Rectal smooth muscle tissue (tissue), 1 donor: Measurements from ENCODE around the gene PLSCR1.
A peak's percentile ranks its signal among the peaks of the same experiment; 100 is the strongest.
"Not testable (repeated sequence)": the region's sequence is repeated elsewhere in the genome, so short reads cannot be mapped to it uniquely, and the experiment has no call there.

Source experiments
- H3K27ac ChIP-seq: one replicate; pipeline ENCODE4 v1.7.0; 2013; ENCODE audit warnings: low read depth, low read length, inconsistent platforms
- H3K27me3 ChIP-seq: one replicate; pipeline ENCODE4 v1.7.0; 2013; ENCODE audit warnings: low read length; ENCODE audit not compliant: control insufficient read depth, insufficient read depth
- H3K36me3 ChIP-seq: one replicate; pipeline ENCODE4 v1.7.0; 2013; ENCODE audit warnings: low read length; ENCODE audit not compliant: control insufficient read depth, insufficient read depth
- H3K4me1 ChIP-seq: one replicate; pipeline ENCODE4 v1.7.0; 2013; ENCODE audit warnings: low read length; ENCODE audit not compliant: control insufficient read depth, insufficient read depth
- H3K4me3 ChIP-seq: one replicate; pipeline ENCODE4 v1.7.0; 2013; ENCODE audit warnings: low read length
- H3K9ac ChIP-seq: one replicate; pipeline ENCODE4 v1.7.0; 2013; ENCODE audit warnings: low read length

PLSCR1 gene

DNA sequence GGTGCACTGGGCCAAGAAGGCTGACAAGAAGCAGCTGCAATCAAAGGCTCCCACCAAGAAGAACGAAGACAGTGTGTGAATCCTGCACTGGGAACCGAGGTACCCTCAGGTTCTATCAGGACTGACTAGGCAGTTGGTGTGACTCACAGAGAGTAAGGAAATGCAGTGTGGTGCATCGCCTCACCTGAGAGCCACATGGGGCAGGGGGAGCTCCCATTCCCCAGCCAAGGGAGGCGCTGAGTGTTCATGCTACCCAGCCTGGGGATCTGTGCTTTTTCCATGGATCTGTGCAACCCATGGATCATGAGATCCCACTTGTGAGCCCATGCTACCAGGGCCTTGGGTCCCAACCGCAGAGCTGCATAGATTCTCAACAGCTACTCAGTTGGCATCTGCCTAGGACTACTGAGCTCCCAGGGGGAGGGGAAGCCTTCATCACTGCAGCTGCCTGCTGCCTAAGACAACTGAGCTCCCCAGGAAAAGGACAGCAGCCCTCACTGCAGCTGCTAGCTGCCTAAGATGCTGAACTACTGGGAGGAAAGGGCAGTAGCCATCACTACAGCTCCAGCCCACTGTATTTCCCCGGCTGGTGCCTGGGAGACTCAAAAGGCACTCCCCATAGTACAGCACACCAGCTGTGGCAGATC lies 68.2 kb downstream of the PLSCR1 start:
- Histone ChIP-seq H3K36me3 (no peaks in the 10 kb centered on the region), H3K27ac (no peak overlapping the region), H3K27me3 (no peaks in the 10 kb centered on the region), H3K4me1 (no peaks in the 10 kb centered on the region), H3K4me3 (no peak overlapping the region), H3K9ac (no peak overlapping the region)

DNA sequence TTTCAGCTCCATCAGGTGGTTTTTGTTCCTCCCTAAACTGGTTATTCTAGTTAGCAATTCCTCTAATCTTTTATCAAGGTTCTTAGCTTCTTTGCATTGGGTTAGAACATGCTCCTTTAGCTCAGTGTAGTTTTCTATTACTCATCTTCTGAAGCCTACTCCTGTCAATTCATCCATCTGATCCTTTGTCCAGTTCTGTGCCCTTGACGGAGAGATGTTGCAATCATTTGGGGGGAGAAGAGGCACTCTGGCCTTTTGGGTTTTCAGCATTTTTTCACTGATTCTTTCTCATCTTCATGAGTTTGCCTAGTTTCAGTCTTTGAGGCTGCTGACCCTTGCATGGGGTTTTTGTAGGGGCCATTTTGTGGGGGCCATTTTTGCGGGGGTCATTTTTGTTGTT lies 69.4 kb downstream of the PLSCR1 start:
- H3K27me3 ChIP-seq, H3K9ac ChIP-seq, H3K27ac ChIP-seq, H3K4me1 ChIP-seq, H3K36me3 ChIP-seq, H3K4me3 ChIP-seq: not testable (repeated sequence)

- Histone ChIP-seq H3K27ac (no peak overlapping the region), H3K27me3 (no peaks in the 10 kb centered on the region), H3K36me3 (no peaks in the 10 kb centered on the region), H3K4me1 (no peaks in the 10 kb centered on the region), H3K4me3 (no peak overlapping the region), H3K9ac (no peak overlapping the region)
Observed at GRCh38 chr3:146473726-146474125, 70.7 kb downstream of the PLSCR1 start.

GRCh38 chr3:146472611-146473010 lies 71.8 kb downstream of the PLSCR1 start:
- Histone ChIP-seq H3K36me3 (no peaks in the 10 kb centered on the region), H3K4me3 (no peak overlapping the region), H3K9ac (no peak overlapping the region), H3K4me1 (no peaks in the 10 kb centered on the region), H3K27ac (no peak overlapping the region), H3K27me3 (no peaks in the 10 kb centered on the region)

GRCh38 chr3:146471012-146471411 lies 73.4 kb downstream of the PLSCR1 start:
- Histone ChIP-seq H3K4me1 (no peaks in the 10 kb centered on the region), H3K27me3 (no peaks in the 10 kb centered on the region), H3K27ac (no peak overlapping the region), H3K4me3 (no peak overlapping the region), H3K36me3 (no peaks in the 10 kb centered on the region), H3K9ac (no peak overlapping the region)

- Histone ChIP-seq H3K9ac (no peak overlapping the region), H3K4me3 (peak overlapping the region; percentile 74), H3K4me1 (no peaks in the 10 kb centered on the region), H3K27me3 (no peaks in the 10 kb centered on the region), H3K27ac (no peak overlapping the region), H3K36me3 (no peaks in the 10 kb centered on the region)
Observed at GRCh38 chr3:146470425-146470990, 73.9 kb downstream of the PLSCR1 start.

GRCh38 chr3:146469150-146470017 lies 75.0 kb downstream of the PLSCR1 start, which contains the start of gene PLSCR2:
Gene PLSCR2 (minus strand): TSS chr3:146469561. CDS start chr3:146459904, 9,657 bp downstream.
- H3K4me1 ChIP-seq, result no peaks in the 10 kb centered on the region
- H3K9ac ChIP-seq, result peak within 1 kb of the TSS; percentile 29
- no peaks in the 10 kb centered on the region for H3K27me3 ChIP-seq
- H3K4me3 ChIP-seq, result peak within 1 kb of the TSS; percentile 74
- H3K27ac ChIP-seq, result peak within 1 kb of the TSS; percentile 27
- no peaks in the 10 kb centered on the region for H3K36me3 ChIP-seq

DNA sequence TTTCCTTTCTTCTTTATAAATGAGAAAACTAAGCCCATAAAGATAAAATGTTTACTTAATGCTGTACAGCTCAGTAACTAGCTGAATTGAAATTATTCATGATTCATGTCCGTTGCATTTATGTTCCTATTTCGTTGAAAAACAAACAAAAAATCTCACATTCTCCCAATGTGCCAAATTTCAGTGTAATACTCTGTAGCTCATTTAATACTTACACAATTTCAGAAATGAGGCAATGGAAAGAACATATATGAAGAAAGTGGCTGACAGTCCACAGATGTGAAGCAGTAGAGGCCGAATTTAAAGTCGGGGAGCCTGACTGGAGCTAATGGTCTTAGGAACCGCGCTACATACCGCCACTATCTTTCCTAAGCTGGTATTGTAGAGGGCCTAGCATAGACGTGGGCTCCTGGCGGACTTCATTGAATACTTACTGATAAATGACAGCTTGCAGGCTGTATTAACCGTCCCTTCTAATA lies 75.7 kb downstream of the PLSCR1 start:
- Histone ChIP-seq H3K4me1 (no peaks in the 10 kb centered on the region), H3K27me3 (no peaks in the 10 kb centered on the region), H3K27ac (no peak overlapping the region), H3K4me3 (no peak overlapping the region), H3K36me3 (no peaks in the 10 kb centered on the region), H3K9ac (no peak overlapping the region)

- H3K9ac ChIP-seq, result no peak overlapping the region
- no peaks in the 10 kb centered on the region for H3K27me3 ChIP-seq
- no peak overlapping the region for H3K27ac ChIP-seq
- H3K36me3 ChIP-seq, result no peaks in the 10 kb centered on the region
- H3K4me3 ChIP-seq, result no peak overlapping the region
- H3K4me1 ChIP-seq, result no peaks in the 10 kb centered on the region
Observed at GRCh38 chr3:146468234-146468633, 76.2 kb downstream of the PLSCR1 start.

DNA sequence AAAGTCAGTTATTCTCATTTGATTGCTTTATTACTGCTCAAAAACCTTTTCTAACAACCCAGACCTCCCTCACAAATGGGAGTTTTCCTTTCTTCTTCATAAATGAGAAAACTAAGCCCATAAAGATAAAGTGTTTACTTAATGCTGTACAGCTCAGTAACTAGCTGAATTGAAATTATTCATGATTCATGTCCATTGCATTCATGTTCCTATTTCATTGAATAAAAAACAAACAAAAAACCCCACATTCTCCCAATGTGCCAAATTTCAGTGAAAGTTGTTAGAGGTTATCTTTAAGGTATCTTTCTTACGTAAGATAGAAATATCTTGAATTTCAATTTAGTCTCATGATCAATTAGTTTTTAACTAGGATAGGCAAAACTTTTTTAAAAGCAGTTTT lies 77.8 kb downstream of the PLSCR1 start:
- Histone ChIP-seq H3K9ac (no peak overlapping the region), H3K27ac (no peak overlapping the region), H3K4me3 (no peak overlapping the region), H3K4me1 (no peaks in the 10 kb centered on the region), H3K27me3 (no peaks in the 10 kb centered on the region), H3K36me3 (no peaks in the 10 kb centered on the region)

- H3K9ac ChIP-seq, result no peak overlapping the region
- no peak overlapping the region for H3K4me3 ChIP-seq
- no peak overlapping the region for H3K27ac ChIP-seq
- no peaks in the 10 kb centered on the region for H3K4me1 ChIP-seq
- no peaks in the 10 kb centered on the region for H3K36me3 ChIP-seq
- H3K27me3 ChIP-seq, result no peaks in the 10 kb centered on the region
Observed at GRCh38 chr3:146465693-146466465, 78.5 kb downstream of the PLSCR1 start.
